Stimulated activated CD8-positive, alpha-beta memory T cell treated with anti-CD3 and anti-CD28 coated beads, Interleukin-12 subunit alpha, Interleukin-12 subunit beta, amount 100 ng/mL, for 1 hour (primary cell): ENCODE data around the gene EDAR.

Experiments
- DNase-seq: peaks from one replicate; pipeline ENCODE4 v3.0.0-alpha.2; 2020; ENCODE audit warnings: low read depth

Gene EDAR

GRCh38 chr2:108923736-108924579, 65.1 kb downstream of the EDAR start:
- DNase-seq = no peak

- no peak for DNase-seq
Observed at GRCh38 chr2:108923019-108923700, 65.9 kb downstream of the EDAR start.

GRCh38 chr2:108922141-108922915, 66.7 kb downstream of the EDAR start:
- no peak for DNase-seq

GRCh38 chr2:108921096-108922030, 67.7 kb downstream of the EDAR start:
- DNase-seq = no peak

- DNase-seq = no peak
Observed at GRCh38 chr2:108920686-108921085, 68.3 kb downstream of the EDAR start.

GRCh38 chr2:108919571-108920373, 69.2 kb downstream of the EDAR start:
- DNase-seq = no peak

- DNase-seq = no peak
Observed at GRCh38 chr2:108918941-108919341, 70.1 kb downstream of the EDAR start.

- DNase-seq = no peak
Observed at GRCh38 chr2:108918156-108918874, 70.7 kb downstream of the EDAR start.

GRCh38 chr2:108917526-108917925, 71.5 kb downstream of the EDAR start:
- DNase-seq = no peak

GRCh38 chr2:108916796-108917421, 72.1 kb downstream of the EDAR start:
- no peak for DNase-seq

GRCh38 chr2:108916122-108916795, 72.8 kb downstream of the EDAR start:
- no peak for DNase-seq

GRCh38 chr2:108912629-108912902, 76.5 kb downstream of the EDAR start:
- DNase-seq = no peak

GRCh38 chr2:108911807-108912628, 77.0 kb downstream of the EDAR start:
- DNase-seq = no peak

GRCh38 chr2:108911401-108911800, 77.6 kb downstream of the EDAR start:
- no peak for DNase-seq

GRCh38 chr2:108910541-108911396, 78.3 kb downstream of the EDAR start:
- no peak for DNase-seq

- DNase-seq = no peak
Observed at GRCh38 chr2:108910011-108910431, 79.0 kb downstream of the EDAR start.

GRCh38 chr2:108909275-108909823, 79.7 kb downstream of the EDAR start:
- no peak for DNase-seq
